ENCODE data around the gene PRIM2. TPM values are rescaled to one million over a fixed set of nuclear protein-coding genes. Genes with fewer than 3 reads are reported as not detected.

The PRIM2 gene
- total and polyA plus RNA-seq, 10 of the 15 experiments (the other 5 are each of a cell fraction or from before 2014, with no cell fraction given), result 13.2 to 38.6 (median 25.1) TPM

- POLR2A ChIA-PET, result no interaction called here
- no peak overlapping the region for H2AFZ ChIP-seq (ENCODE audit: control insufficient read depth, low read depth, low read length)
Measured at GRCh38 chr6:57327311-57327710, 9.9 kb downstream of the PRIM2 start.

More at GRCh38 chr6:57327311-57327710, 9.9 kb downstream of the PRIM2 start:
- H3K9ac ChIP-seq (ENCODE audit: control insufficient read depth, insufficient read depth, low read length), result no peak overlapping the region
- in situ Hi-C loops (cut with MboI), result no loop called here
- peaks cover 2 to 32% of the 10 kb centered on the region in 2 experiments; a peak in 3 of 4 replicates for H3K36me3 ChIP-seq (ENCODE audit: control insufficient read depth in 2 of 2, insufficient read depth in 2 of 2, low read length in 1 of 2)
- no peak overlapping the region for H3K27ac ChIP-seq (ENCODE audit: control insufficient read depth, insufficient read depth)
- intact Hi-C loops (cut with micrococcal nuclease; ENCODE audit: unreplicated experiment), result no loop called here
- TF ChIP-seq, protein P1, sequence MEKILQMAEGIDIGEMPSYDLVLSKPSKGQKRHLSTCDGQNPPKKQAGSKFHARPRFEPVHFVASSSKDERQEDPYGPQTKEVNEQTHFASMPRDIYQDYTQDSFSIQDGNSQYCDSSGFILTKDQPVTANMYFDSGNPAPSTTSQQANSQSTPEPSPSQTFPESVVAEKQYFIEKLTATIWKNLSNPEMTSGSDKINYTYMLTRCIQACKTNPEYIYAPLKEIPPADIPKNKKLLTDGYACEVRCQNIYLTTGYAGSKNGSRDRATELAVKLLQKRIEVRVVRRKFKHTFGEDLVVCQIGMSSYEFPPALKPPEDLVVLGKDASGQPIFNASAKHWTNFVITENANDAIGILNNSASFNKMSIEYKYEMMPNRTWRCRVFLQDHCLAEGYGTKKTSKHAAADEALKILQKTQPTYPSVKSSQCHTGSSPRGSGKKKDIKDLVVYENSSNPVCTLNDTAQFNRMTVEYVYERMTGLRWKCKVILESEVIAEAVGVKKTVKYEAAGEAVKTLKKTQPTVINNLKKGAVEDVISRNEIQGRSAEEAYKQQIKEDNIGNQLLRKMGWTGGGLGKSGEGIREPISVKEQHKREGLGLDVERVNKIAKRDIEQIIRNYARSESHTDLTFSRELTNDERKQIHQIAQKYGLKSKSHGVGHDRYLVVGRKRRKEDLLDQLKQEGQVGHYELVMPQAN (conservative IDR thresholded peaks at IDR 0.05), result no peak
- no peak for TF ChIP-seq CUX1 (IDR thresholded peaks at IDR 0.05; ENCODE audit: insufficient replicate concordance, low read depth, low read length)
- TF ChIP-seq ETV6 (conservative IDR thresholded peaks at IDR 0.05 in 1 of 2, IDR thresholded peaks at IDR 0.05 in 1 of 2; ENCODE audit: borderline replicate concordance in 1 of 2, low read depth in 1 of 2), result no peak
- TF ChIP-seq BCL11A (IDR thresholded peaks at IDR 0.05; ENCODE audit: low read depth, low read length), result no peak
- TF ChIP-seq SMAD1 (IDR thresholded peaks at IDR 0.05; ENCODE audit: low read depth, partially characterized antibody), result no peak
- no peak for TF ChIP-seq PBX3 (IDR thresholded peaks at IDR 0.05; ENCODE audit: insufficient replicate concordance, low read depth, low read length)
- BruUV-seq (replicated peaks), result no TSS peak
- no peak for DNase-seq (ENCODE audit: low read depth, low spot score)
- H3K27me3 ChIP-seq (replicated peaks in 1 of 2; ENCODE audit: control insufficient read depth in 2 of 2, insufficient read depth in 2 of 2, low read length in 1 of 2), result no peaks in the 10 kb centered on the region
- FAIRE-seq, result peak; percentile 41
- WGBS (ENCODE audit: insufficient coverage, insufficient replicate concordance, low lambda C conversion rate, missing lambda C conversion rate), result 96% methylated on average over 2 of the region's 2 CpGs
- ChIA-PET RAD21 (ENCODE audit: unreplicated experiment) (no interaction called here), SMC1A (ENCODE audit: uncharacterized antibody, unreplicated experiment) (no interaction called here), CTCF (no interaction called here)
- H4K20me1 ChIP-seq (ENCODE audit: control insufficient read depth, insufficient read depth), result no peaks in the 10 kb centered on the region
- H3K79me2 ChIP-seq (ENCODE audit: control insufficient read depth, insufficient read depth, low read length), result no peaks in the 10 kb centered on the region
- no peaks in the 10 kb centered on the region for H3K4me1 ChIP-seq (ENCODE audit: control insufficient read depth, insufficient read depth, low read length)
- H3K9me3 ChIP-seq (replicated peaks; ENCODE audit: control insufficient read depth, insufficient read depth, low read length), result peaks cover 17% of the 10 kb centered on the region
- H3K4me2 ChIP-seq (ENCODE audit: control insufficient read depth, insufficient read depth), result no peak overlapping the region
- no peak for ATAC-seq
- H3K4me3 ChIP-seq, result no peak overlapping the region
